ENCODE data around the gene ITFG1.

ITFG1 gene

DNA sequence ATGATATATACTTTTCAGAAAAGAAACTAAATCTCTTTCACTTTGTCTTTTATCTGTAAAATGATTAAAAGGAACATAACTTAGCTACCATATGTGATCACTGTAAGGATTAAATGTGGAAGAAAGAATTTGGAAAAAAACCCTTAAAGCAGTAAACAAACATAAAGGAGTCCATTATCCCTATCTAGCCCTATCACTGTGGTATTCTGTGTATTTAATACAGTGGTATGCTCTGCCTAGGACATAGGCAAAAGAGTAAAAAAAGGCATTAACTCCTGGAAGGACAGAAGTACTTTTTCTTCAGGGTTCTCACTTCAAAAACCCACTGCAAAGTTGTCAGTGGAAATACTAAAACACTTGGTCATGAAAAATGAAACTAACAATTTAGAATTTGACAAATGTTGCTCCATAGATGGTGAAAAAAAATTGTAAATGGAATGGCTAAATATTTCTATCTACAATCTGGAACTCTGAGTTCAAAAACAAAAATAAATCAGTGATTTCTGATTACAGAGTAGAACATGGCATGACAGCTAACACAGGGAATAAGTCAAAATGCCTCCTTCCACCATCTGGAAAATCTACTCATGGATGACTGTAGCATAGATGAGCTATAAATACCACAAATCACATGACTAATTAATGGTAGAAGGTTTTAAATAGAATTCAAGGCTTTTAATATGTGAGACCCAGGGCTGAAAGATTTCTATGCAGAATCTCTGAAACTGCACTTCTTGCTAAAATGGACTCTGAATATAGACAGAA is 140.1 kb downstream of the ITFG1 start:
- no peak for FAIRE-seq

DNA sequence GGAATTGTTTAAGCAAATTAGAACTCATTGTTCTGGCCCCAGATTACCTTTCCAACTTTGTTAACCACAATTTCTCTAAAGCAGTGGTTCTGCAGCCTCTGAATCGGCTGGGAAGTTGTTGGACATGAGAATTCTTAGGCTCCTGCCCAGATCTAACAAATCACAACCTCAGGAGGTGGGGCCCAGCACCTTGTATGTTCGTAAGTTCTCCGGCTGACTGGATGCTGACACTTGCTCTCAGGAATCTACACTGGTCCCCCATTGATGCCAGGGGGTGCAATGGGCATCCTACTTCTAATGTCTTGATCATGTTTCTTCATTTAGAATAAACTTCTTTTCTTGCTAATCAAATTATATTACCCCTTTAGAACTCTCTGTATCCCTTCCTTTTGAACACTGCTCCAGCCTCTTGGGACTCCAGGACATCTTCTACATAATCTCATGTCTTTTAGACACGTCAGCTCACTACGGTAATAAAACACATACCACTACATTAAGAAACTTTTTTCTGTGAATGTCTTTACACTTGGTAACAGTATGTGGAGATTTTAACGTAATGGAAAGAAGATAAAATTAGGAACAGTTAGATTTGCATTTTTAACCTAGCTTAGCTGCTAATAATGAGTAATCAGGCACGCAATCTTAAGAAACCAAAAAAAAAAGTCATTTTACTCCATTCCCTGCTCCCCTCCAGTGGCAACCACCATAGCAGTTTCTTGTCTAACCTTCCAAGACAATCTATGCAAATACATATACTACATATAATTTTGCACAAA is 143.2 kb downstream of the ITFG1 start:
- FAIRE-seq = no peak

- no peak for FAIRE-seq
Observed at GRCh38 chr16:47316442-47317015, 144.3 kb downstream of the ITFG1 start.

- FAIRE-seq = no peak
Observed at GRCh38 chr16:47311738-47312505, 148.9 kb downstream of the ITFG1 start.

DNA sequence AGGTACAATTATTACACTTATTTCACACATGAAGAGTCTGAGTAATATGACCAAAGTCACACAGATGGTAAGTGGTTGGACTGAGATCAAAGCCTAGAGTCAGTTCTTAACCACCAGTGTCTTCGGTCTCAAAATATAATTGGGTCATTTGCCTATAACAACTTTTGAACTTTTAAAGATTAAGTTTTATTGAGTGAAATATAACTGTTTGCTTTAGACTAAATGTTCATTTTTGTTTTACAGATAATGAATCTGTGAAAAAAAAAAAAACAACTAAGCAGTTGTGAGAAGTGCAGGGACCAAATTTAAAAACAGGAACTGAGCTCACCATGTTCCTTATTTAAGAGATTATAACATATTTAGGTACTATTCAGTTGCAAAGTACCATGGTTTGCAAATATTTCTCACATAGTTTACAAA is 150.1 kb downstream of the ITFG1 start:
- no peak for FAIRE-seq

DNA sequence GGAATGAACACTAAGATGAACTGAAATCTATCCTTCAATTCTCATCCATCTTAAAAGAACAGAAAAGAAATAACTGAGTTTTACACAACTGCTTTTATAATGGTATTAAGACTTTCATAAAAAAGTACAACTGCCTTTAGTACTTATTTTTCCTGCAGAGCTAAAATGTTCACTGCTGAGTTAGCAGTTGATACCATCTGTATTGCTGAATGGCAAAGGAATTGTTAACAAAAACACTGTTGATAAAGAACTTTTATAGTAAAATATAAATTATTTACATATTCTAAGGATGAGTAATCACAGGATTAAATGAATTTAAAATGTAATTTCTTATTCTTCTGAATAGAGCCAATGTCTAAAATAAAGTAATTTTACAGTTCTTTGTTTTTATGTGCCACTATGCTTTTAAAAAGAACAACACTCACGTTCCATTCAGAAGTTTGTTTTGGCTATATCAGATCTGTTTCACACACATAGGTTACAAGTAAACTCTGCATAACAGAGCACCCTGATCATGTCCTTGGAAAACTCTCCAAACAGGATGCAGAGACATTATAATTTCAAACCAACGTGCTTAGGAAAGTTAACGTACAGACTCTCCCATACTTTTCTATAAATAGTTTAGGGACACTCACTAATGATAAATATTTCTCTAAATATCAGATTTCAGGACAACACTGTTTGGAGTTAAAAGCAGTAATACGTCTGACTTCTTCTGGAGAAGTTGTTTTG is 151.1 kb downstream of the ITFG1 start:
- no peak for FAIRE-seq

- no peak for FAIRE-seq
Observed at GRCh38 chr16:47308601-47309000, 152.3 kb downstream of the ITFG1 start.

DNA sequence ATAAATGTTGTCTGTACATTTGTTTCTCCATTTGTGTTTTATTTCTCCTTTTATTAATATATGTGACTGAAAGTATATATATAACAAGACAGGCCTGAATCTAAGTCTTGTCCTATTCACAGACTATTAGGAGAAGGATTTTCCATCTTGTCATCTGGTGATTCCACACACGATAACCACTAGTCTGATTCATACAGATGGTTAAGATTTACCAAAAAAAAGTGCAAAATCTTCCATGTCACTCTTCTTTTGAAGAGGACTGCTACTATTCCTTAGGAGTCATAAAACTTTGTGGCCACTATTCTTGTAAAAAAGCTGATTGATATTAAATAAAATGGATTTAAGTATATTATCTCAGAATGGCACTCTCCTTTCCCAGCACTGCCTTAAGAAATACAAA is 156.3 kb downstream of the ITFG1 start:
- no peak for FAIRE-seq

DNA sequence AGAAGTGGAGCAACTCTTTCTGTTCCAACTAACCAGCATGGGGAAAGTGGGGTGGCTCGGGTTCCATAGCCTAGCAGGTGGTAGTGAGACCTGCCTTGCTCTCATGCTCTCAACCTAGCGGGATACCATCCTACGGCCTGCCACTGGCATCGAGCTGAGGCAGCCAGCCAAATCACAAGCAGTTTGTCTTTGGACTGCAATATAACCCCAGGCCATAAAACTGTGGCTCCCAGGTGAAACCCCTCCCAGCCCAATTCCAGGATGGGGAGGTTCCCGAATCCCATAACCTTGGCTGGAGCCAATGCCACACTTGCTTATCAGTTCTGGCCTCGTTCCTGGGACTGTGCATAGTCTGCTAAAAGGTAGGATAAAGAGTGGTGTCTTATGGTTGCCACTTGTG is 161.3 kb downstream of the ITFG1 start:
- no peak for FAIRE-seq

GRCh38 chr16:47284999-47285398 is 175.9 kb downstream of the ITFG1 start:
- no peak for FAIRE-seq

DNA sequence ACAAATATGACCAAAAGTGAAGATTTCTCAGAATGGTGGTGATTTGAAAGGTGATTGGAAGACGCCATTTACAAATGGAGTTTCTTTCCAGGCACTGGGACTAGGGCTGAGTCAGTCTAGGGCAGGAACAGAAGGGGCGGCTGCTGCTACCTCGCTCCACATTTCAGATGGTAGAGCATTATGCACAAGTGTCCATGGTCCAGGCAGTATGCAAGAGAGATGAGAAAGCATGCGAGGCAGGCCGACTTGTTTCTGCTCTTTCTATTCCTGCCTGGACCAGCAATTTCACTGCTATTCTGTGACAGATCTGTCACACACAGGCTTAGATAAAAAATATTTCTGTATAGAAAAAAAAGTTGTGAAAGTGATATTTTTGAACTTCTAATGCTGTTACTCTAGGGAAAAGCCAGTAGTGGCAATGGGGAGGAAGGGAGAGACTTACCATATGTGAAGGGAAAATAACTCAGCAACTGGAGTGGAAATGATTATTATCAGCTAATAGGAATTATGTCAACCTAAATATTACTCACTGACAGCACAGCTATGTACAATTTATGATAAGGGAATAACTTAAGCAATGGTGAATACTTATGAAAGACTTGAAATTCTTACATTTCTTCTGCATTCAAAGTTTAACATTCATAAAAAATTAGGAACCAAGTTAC is 182.4 kb downstream of the ITFG1 start:
- no peak for FAIRE-seq

DNA sequence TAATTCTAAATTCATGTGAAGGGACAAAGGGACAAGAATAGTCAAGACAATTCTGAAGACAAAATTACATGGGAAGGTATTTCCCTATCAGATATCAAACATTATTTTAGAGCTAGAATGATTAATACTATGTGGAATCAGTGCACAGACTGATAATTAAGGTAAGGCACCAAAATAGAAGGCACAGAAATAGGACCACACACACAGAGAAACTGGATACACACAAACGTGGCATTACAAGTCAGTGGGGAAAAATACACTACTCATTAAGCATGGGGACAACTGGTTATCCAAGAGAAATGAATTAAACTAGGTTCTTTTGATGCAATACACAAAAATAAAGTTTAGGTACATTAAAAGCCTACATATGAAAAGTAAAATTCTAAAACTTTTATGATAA is 184.3 kb downstream of the ITFG1 start:
- no peak for FAIRE-seq

DNA sequence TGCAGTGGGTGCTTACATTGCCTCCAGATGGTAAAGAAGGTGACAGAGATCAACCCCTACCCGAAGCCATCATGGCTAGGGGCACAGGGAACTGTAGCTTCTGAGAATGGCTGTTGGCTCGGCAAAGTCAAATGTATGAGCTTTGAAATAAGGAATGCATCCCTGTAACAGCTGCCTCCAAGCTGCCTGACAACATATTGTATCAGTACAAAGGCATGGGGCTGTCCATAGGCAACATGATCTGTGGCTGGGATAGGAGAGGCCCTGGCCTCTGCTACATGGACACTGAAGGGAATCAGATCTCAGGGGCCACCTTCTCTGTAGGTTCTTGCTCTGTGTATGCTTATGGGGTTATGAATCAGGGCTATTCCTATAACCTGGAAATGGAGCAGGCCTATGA is 197.9 kb downstream of the ITFG1 start:
- no peak for FAIRE-seq

DNA sequence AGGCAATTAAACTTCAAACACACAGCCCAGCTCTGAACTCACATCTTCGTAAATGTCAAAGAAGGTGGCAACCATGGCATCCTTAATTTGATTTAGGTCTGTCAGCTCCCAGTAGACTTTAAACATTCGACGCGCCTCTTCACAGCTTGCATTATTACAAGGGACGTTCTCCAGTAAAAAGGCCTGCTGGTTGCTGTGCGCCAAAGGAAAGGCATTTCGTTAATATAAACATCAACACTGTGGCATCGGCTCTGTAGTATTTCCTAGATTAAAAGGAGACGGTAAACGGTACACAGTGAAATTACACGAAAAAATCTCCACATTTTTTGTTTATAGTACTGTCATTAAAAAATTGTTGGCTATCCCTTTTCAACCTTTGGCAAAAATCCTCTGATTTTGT is 200.4 kb downstream of the ITFG1 start:
- no peak for FAIRE-seq

GRCh38 chr16:47258874-47259461 is 201.9 kb downstream of the ITFG1 start:
- FAIRE-seq = peak; percentile 79

GRCh38 chr16:47254756-47255155 is 206.1 kb downstream of the ITFG1 start:
- no peak for FAIRE-seq

- FAIRE-seq = no peak
Observed at GRCh38 chr16:47250983-47251382, 209.9 kb downstream of the ITFG1 start.

DNA sequence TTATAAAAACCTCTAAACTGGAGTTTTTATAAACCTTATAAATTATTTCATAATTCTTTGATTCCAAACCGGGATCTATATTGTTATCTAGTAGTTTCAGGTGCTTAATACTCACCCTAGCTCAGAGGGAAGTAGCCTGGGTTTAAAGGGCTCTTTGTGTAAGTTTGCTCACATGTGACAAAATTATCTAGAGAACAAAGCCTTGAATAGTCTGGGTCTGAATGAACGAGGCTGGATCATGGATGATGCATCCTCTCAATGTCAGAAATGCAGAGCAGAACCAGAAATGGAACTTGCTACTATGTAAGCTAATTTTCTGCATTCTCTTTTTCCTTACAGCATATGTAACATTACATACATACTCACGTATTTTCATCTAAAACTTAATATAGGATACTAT is 213.2 kb downstream of the ITFG1 start:
- FAIRE-seq = no peak

DNA sequence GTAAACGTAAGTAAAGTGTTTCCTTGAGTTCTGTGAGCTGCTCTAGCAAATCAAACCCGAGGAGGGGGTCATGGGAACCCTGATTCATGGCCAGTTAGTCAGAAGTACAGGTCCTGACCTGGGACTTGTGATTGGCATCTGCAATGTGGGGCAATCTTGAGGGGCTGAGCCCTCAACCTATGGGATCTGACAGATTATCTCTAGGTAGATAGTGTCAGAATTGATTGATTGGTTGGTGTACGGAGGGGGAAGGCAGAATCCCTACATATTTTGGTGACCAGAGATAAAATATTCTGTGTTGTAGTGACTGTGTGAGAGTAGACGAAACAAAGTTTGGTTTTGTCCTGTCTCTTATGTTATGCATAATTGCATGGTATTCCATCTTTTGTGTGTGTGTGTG is 216.7 kb downstream of the ITFG1 start:
- no peak for FAIRE-seq

GRCh38 chr16:47241061-47241460 is 219.8 kb downstream of the ITFG1 start:
- no peak for FAIRE-seq

- FAIRE-seq = no peak
Observed at GRCh38 chr16:47236716-47237115, 224.1 kb downstream of the ITFG1 start.

DNA sequence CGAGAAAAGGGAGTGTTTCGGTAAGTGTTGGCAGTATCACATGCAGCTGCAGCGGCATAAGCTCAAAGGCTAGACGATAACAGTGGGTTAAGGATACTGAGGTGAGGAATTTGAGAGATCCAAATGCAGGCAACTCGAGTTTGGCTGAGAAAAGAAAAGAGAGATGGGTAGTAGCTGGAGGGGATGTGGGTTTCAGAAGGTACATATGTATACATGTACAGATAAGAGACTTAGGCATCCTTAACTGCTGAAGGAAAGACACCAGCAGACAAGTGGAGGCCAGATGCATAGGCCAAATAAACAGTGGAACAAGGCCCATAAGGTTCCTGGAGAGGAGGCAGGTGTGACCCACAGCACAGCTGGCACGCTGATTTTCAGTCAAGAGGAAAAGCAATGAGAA is 230.6 kb downstream of the ITFG1 start:
- no peak for FAIRE-seq
